ENCODE results near the gene CCDC12.

GRCh38 chr3:47022641-47023071 is 46.1 kb upstream of the CCDC12 start:
- TF ChIP-seq CTCF (IDR thresholded peaks at IDR 0.05) (no peak), POLR2A (IDR thresholded peaks at IDR 0.05) (no peak)
